NCI-H69 (cell line): ENCODE data around the gene SLC5A8.
A peak's percentile ranks its signal among the peaks of the same experiment; 100 is the strongest.

ENCODE experiments used
- DNase-seq: peaks from one replicate; lab custom pipeline; 2025; lab: John Stamatoyannopoulos, UW

SLC5A8 gene

DNA sequence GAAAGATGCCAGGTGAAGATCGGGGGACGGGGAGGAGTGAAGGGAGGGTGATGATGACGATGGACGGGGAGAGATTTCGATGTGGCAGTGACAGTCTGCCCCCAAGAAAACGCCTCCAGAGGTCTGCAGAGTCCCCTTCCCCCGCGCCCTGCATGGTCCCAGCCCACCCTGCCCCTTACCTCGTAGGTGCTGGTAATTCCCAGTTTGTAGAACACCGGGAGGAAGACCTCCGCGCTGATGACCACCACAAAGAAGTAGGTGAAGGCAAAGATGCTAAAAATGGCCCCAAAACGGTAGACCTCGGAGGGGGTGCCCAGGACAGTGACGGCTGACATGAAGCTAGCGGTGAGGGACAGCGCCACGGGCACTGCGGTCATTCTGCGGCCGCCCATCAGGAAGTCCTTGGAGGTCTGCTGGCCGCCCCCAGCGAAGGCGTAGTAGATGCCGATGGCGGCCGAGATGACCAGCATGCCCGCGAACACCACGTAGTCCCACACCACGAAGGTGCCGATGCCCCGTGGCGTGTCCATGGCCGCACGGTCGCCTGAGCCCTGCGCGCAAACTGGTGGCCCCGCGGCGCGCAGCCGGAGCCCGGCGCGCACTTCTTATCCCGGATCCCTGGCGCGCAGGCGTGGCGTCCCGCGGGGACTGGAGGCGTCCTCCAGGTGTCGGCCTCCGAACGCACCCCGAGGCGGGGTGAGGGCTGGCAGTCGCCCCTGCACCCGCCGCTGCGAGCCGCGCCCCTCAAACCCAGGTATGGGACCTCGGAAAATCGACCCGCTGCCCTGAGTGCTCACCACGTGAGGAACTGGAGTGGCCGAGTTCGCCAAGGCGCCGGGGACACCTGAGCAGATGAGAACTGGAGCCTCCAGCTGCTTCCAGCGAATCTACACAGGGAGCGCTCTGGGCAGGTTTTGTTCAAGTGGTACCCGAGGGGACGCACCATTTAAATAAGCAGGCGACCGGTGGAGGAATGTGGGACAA is at the start of gene SLC5A8:
TSS of gene SLC5A8 (minus strand) at position 920 of the 984 bp plus-strand sequence. CDS start at position 530, 390 bp downstream.
- peak; percentile 73 for DNase-seq

DNA sequence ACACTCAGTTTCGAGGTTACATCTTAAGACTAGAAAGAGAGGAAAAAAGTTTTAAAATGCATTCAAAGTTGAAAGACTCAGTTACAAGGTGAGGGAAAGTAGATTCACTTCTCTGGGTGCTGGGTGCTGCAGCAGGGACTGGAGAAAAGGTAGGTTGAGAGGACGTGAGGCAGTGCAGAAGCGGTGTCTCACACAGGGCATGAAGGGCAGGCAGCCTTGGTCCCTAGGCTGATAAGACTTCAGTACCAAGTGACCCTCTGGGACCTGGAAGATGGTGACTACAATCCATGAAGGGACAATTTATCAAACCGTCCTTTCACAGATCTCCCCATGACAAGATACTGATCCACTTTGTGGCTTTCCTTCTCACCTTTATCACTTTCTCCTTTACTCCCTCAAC is 47.3 kb upstream of the SLC5A8 start:
- DNase-seq: no peak

GRCh38 chr12:101256266-101256665 is 46.2 kb upstream of the SLC5A8 start:
- DNase-seq: no peak

DNA sequence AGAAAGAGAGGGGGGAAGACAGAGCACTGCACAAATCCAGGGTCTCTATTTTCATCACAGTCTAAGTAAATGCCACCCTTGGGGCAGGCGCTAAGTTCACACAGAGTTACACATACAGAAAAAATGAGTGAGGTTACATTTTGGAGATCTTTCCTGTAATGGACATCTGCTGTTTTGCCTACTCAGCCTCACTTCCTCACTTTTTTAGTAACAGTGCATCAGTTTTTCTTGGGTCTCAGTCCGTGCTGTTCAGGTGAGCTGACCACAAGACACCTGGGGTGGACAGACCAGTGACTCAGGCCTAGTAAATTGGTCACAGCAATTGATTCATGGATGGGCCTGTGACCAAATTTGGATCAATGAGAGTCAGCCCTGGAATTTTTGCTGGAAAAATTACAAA is 33.6 kb upstream of the SLC5A8 start:
- no peak for DNase-seq

DNA sequence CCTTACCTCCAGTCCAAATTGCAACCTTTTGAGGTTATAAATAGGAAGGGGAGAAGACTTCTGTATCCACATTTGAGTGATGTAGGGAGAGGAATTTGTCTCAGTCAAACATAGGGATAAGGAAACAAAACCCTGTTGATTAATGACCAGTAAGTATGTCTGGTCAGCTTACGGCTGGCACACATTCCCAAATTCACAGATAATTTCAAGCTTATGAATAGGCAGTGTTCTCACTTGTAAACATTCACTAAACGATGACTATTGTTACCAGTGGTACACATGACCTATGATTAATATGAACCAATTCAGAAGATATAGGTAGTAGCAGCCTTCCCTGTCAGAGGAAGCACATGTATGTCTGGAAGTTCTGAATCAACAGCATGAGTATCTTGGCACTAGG is 33.0 kb upstream of the SLC5A8 start:
- peak; percentile 24 for DNase-seq

DNA sequence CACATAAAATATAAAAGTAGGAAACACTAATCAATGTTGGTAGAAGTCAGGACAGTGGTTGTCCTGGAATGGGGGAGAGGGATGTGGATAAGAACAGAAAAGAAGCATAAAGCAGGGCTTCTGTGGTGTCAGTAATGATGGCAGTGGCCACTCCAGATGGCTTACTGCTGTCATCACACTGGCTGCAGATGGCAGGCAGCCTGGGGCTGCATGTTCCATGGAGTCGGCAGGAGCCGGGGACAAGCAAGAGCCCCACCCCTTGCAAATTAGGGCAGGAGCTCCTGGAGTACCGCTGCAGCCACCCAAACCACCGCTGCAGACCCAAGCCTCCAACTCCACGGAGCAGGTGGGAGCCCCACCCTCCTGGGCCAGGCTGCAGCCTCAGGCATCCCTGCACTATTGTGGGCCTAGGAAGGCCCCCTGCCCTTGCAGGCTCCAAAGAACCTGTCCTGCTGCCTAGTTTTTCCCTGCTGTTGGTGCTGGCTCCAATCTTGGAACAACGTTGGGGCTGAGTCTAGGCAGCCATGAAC is 28.8 kb upstream of the SLC5A8 start:
- DNase-seq: peak; percentile 32

DNA sequence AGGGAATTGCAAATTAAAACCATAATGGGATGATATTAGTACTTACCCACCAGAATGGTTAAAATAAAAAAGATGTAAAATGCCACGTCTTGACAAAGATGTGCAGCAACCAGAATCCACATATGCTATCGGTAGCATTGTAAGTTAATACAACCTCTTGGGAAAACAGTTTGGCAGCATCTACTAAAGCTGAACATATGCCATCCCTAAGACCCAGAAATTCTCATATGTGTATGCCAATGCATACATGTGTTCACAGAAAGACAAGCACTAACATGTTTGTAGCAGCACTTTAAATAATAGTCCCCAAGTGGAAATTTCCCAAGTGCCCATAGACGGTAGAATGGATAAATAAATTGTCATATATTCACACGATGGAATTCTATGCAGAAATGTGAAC is 28.3 kb upstream of the SLC5A8 start:
- DNase-seq: peak; percentile 35

GRCh38 chr12:101235686-101236085 is 25.6 kb upstream of the SLC5A8 start:
- peak; percentile 12 for DNase-seq

DNA sequence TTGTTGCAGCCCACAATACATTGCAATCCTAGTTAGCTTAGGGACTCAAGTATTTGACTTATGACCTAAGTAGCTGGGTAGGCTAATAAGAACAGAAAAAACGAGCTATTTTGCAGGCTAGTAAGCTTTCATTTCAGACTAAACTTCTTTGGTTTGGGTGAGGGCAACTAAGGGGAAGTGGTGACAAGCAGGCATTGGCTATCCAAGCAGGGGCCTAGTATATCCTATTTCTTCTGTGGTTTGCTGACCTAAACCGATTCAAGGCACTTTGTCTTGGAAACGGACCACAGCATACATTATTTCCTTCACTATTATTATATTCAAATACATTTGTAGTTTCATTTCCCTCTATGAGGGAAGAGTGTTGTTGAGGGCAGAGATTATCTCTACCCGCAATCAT is 21.6 kb upstream of the SLC5A8 start:
- DNase-seq: no peak

DNA sequence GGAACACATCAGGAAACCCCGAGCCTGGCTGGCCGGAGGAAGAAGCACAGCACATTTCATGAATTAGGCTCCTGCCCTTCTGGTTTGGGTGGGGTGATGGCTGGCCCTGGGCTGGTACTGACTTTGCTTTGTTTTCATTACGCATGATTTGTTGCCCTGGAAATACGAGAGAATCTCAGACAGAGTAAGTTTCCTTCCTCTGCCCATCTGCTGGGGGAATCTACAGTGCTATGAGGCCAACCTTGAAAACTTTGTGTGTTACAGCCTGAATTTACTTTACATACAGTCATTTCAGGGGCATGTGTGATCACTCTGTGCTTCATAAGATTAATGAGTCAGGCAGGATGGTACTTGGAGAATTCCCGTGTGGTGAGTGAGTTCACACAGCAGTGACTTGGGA is 20.5 kb upstream of the SLC5A8 start:
- peak; percentile 33 for DNase-seq

DNA sequence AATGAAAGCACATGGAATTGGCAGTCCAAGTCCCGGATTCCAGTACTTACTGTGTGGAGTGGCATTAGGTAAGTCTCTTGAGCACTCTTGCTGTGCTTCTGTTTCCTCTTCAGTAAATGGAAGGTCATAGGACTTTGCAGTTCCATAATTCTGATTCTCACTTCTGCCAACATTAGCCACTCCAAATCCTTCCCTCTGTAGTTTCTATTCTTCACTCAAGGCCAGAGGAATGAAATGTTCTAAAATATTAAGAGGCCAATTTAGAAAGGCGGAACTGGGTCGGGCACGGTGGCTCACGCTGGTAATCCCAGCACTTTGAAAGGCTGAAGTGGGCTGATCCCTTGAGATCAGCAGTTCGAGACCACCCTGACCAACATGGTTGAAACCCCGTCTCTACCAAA is 19.8 kb upstream of the SLC5A8 start:
- peak; percentile 23 for DNase-seq

DNA sequence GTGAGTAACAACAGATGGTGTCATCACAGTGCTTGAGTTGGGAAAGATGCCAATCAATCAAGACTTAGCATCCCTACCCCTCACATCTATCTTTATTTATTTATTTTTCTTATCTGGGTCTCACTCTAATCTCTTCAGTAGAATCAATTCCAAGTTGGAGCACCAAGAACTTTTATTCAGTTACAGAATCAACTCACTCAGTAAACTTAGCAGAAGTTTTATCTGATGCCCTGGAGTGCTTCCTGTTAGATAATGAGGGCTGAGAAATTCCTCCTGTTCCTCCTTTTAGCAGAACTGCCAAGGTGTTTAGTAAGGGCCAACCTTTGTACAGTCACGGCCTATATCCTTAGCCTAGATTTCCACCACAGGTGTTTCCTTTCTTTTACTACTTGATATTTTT is 11.3 kb upstream of the SLC5A8 start:
- peak; percentile 24 for DNase-seq

DNA sequence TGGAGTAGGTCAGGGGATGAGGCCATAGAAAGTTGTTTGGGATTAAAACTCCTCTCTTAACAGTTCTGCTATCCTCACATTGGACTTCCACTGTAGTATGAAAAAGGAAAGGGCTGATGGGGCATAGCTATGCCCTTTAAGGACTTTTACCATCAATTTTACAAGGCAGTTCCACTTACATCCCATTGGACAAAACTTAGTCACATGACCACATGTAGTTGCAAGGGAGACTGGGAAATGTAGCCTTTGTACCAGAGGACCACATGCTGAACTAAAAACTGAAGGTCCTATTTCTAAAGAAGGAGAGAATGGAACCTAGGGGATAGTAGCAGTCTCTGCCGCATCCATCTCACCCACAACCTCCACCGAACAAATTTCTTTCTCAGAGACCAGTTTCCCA is 6.8 kb upstream of the SLC5A8 start:
- DNase-seq: no peak

DNA sequence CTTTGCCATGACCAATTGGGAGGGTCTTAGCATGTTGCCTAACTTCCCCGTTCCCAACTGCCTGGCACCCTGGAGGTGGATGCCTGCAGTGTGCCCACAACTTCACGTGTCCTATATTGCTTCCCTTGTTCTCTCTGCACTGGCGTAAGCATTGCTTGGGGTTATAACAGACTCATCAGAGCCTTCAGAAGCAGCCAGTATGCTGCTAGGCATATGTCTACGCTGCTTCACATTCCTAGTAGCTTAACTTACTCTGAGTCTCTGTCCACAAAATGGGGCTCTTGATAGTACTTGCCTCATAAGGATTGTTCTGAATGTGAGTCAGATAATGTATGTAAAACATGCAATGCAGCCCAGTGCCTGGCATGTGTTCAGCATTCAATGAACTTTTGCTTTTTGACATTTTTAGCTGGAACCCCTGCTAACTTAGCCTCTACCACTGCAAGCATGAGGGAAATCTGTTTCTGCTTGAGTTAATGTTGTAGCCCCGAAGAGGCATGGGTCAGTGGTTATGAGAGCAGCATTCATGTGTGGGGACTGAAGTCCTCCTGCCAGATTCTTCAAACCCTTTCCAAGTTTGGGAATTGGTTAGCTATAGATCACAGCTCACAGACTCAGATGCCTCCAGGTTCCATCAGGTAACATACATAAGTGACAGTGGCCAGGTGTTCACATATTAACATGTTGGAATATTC is 2.8 kb downstream of the SLC5A8 start:
- DNase-seq: no peak

- DNase-seq: no peak
Measured at GRCh38 chr12:101204602-101205304, 5.3 kb downstream of the SLC5A8 start.

GRCh38 chr12:101200824-101201223 is 9.2 kb downstream of the SLC5A8 start:
- DNase-seq: no peak

DNA sequence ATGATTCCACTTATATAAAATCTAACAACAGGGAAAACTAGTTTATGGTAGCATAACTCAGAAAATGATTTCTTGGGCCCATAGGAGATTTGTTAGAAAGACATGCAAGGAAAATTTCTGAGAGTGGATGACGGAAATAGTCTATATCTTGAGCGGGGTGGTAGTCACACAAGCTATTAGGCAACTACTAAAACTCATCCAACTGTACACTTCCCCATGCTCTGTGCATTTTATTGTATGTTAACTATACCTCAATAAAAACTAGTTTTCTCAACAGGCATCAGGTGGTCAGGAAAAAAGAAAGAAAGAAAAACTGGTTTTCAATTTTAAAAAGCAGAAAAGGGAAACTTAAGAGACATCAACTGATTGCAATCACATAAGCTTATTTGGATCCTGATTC is 9.9 kb downstream of the SLC5A8 start:
- no peak for DNase-seq

DNA sequence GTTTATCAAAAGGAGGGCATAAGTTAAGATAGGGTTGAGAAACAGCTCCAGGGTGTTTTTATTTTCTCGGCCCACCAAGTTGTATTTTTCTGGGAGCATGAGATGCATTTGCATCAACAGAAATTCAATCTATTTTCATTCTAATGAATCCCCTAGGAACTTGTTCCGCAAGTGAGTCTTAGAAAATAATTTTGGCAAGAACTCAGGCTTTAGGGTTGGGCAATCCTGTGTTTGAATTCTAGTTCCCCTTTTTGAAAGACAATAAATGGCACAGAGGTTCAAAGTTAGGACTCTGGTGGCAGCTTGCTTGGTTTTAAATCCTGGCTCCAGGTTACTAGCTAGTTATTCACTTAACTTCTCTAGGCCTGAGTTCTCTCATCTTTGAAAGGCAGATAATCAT is 23.7 kb downstream of the SLC5A8 start:
- no peak for DNase-seq

GRCh38 chr12:101181776-101182175 is 28.3 kb downstream of the SLC5A8 start:
- no peak for DNase-seq

DNA sequence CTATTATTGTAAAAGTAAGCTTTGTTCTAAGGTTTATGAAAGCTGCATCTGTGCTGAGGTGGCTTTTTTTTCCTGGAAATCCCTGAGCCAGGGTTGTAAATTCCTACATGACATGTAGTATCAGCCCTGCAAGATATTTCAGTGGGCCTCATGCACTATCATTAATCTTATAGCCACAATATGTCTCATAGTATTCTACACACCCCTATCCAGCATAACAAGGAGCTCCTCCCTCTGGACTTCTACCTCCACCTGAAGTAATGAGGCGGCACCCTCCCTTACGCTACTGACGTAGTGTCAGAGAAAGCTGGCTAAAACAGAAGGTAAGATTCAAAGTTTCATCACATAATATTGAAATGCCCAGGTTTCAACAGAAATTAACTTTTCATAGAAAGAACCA is 35.5 kb downstream of the SLC5A8 start:
- DNase-seq: no peak

- no peak for DNase-seq
Measured at GRCh38 chr12:101173197-101173749, 36.8 kb downstream of the SLC5A8 start.

DNA sequence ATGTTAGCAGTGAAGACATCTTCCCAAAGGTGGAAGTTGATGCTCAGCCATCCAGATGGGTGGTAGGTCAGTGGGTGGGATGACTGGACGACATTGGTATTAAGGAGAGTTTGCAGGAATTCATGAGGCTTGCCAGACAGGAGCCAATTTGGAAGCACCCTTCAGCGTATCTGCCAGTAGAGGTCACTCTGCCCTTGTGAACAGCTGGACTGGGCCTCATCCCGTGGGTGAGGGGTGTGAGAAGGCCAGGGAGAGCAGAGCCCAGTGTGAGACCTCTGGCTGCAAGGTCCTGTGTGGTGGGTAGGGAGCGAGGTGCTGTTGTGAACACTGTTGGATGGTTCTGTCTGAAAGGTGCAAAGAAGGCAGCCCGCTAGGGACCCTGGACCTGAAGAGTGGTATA is 37.7 kb downstream of the SLC5A8 start:
- peak; percentile 45 for DNase-seq
